Measurements from ENCODE around the gene ANTXR1. TPM values are rescaled to one million over a fixed set of nuclear protein-coding genes. Genes with fewer than 3 reads are reported as not detected.

The ANTXR1 gene
- total and polyA plus RNA-seq, 2 of the 8 experiments (the other 6 are each of a cell fraction or from before 2014, with no cell fraction given), result 15.8 to 44.3 TPM

- H3K27me3 ChIP-seq (replicated peaks in 1 of 4; ENCODE audit: control insufficient read depth in 3 of 4, extremely low read depth in 1 of 4, insufficient read depth in 3 of 4, low read length in 3 of 4), result no peaks in the 10 kb centered on the region
- no peak overlapping the region for H4K5ac ChIP-seq (ENCODE audit: insufficient read length, low read depth, low read length)
- H3K56ac ChIP-seq (replicated peaks; ENCODE audit: insufficient read length, low read depth, low read length), result no peak overlapping the region
- no peaks in the 10 kb centered on the region for H3K9me3 ChIP-seq (ENCODE audit: insufficient read depth in 2 of 2, low read depth in 1 of 2, low read length in 1 of 2)
- H3K4me2 ChIP-seq (ENCODE audit: insufficient read depth in 1 of 2, low read depth in 2 of 2, low read length in 2 of 2), result no peak overlapping the region
- H3K14ac ChIP-seq (ENCODE audit: insufficient read length), result no peak overlapping the region
- H3K23me2 ChIP-seq (ENCODE audit: low read depth, low read length), result no peaks in the 10 kb centered on the region
- no peak overlapping the region for H3K18ac ChIP-seq (ENCODE audit: extremely low read depth, low read length)
- no peak overlapping the region for H2AFZ ChIP-seq (ENCODE audit: low read length)
- H3K9ac ChIP-seq (replicated peaks in 1 of 4; ENCODE audit: extremely low read depth in 1 of 4, low read depth in 3 of 4, low read length in 3 of 4), result no peak overlapping the region
- H3K79me2 ChIP-seq (ENCODE audit: control insufficient read depth in 1 of 2, insufficient read depth in 2 of 2, low read length in 2 of 2), result no peaks in the 10 kb centered on the region
- WGBS, 2 experiments (ENCODE audit: extremely low coverage in 1 of 2, insufficient coverage in 1 of 2, insufficient read length in 1 of 2, insufficient replicate concordance in 2 of 2, low coverage in 1 of 2, low lambda C conversion rate in 2 of 2, missing lambda C conversion rate in 1 of 2), result 98% methylated on average over 6 of the region's 6 CpGs; no CpG with 5 or more reads in 1 of the 2 experiments
- H2BK12ac ChIP-seq (ENCODE audit: low read depth, low read length), result no peak overlapping the region
- TF ChIP-seq SIRT6 (IDR thresholded peaks at IDR 0.05; ENCODE audit: low read length), result no peak
- no peak for TF ChIP-seq SP4 (IDR thresholded peaks at IDR 0.05; ENCODE audit: low read length)
- TF ChIP-seq NRF1 (IDR thresholded peaks at IDR 0.05; ENCODE audit: low read depth, low read length), result no peak
- no peak for TF ChIP-seq BACH1 (IDR thresholded peaks at IDR 0.05; ENCODE audit: low read length)
- TF ChIP-seq ZNF274 (IDR thresholded peaks at IDR 0.05; ENCODE audit: borderline replicate concordance, extremely low read depth, low read length), result no peak
- no peak for TF ChIP-seq EP300 (IDR thresholded peaks at IDR 0.05; ENCODE audit: borderline replicate concordance in 1 of 2, low read depth in 2 of 2, low read length in 2 of 2)
- TF ChIP-seq RAD21 (IDR thresholded peaks at IDR 0.05 in 1 of 2, conservative IDR thresholded peaks at IDR 0.05 in 1 of 2; ENCODE audit: low read depth in 2 of 2, low read length in 2 of 2), result no peak
- no peak for TF ChIP-seq GABPA (IDR thresholded peaks at IDR 0.05; ENCODE audit: borderline replicate concordance, insufficient read depth, low read length)
- no peak for TF ChIP-seq GTF2F1 (IDR thresholded peaks at IDR 0.05; ENCODE audit: borderline replicate concordance, low read depth, low read length)
- TF ChIP-seq MAFK (IDR thresholded peaks at IDR 0.05; ENCODE audit: low read depth, low read length), result no peak
- DNase-seq (ENCODE audit: low read depth in 1 of 2, low spot score in 2 of 2), result no peak
- no peaks in the 10 kb centered on the region for H3K79me1 ChIP-seq (ENCODE audit: low read depth, low read length)
- H4K20me1 ChIP-seq (replicated peaks in 1 of 2; ENCODE audit: control insufficient read depth in 1 of 2, insufficient read depth in 2 of 2, low read length in 2 of 2), result no peaks in the 10 kb centered on the region
- ChIA-PET POLR2A (ENCODE audit: partially characterized antibody) (no interaction called here), CTCF (ENCODE audit: partially characterized antibody) (no interaction called here)
- no peak overlapping the region for H2AK5ac ChIP-seq (ENCODE audit: low read depth, low read length)
- no peak overlapping the region for H2BK20ac ChIP-seq (ENCODE audit: low read length)
- no peak overlapping the region for H2BK5ac ChIP-seq (ENCODE audit: low read depth, low read length)
- H3K23ac ChIP-seq (ENCODE audit: insufficient read length), result no peak overlapping the region
- no peak overlapping the region for H4K8ac ChIP-seq (ENCODE audit: extremely low read depth, insufficient read depth, low read length)
- no peak overlapping the region for H3K4ac ChIP-seq (replicated peaks; ENCODE audit: insufficient read length, low read depth, low read length)
- no peak overlapping the region for H2BK120ac ChIP-seq (replicated peaks; ENCODE audit: low read depth, low read length)
- no peak overlapping the region for H4K91ac ChIP-seq (replicated peaks; ENCODE audit: insufficient read length, low read length)
- no peak overlapping the region for H3K4me3 ChIP-seq (ENCODE audit: extremely low read depth in 1 of 4, insufficient read depth in 2 of 4, low read depth in 3 of 4, low read length in 4 of 4)
- H3K36me3 ChIP-seq (ENCODE audit: control insufficient read depth in 2 of 4, insufficient read depth in 4 of 4, low read length in 3 of 4), result peaks cover 0 to 3% (median 1%) of the 10 kb centered on the region in 4 experiments; a peak in 3 of 8 replicates
- no peak for FAIRE-seq
- H2BK15ac ChIP-seq (ENCODE audit: low read length), result no peak overlapping the region
- no peak overlapping the region for H3K27ac ChIP-seq (ENCODE audit: low read depth, low read length)
- no peaks in the 10 kb centered on the region for H3K4me1 ChIP-seq (replicated peaks in 1 of 4; ENCODE audit: control insufficient read depth in 3 of 4, insufficient read depth in 4 of 4, low read length in 3 of 4)
These were observed 118.5 kb downstream of the ANTXR1 start for GRCh38 chr2:69131452-69131851.

Data from H1 (cell line).